Adrenal gland (tissue), 12 donors: ENCODE measurements around the gene NME4. TPM values are rescaled to one million over a fixed set of nuclear protein-coding genes. Genes with fewer than 3 reads are reported as not detected.
"Not testable (repeated sequence)": the region's sequence is repeated elsewhere in the genome, so short reads cannot be mapped to it uniquely, and the experiment has no call there.

Experiments
- DNase-seq, 7 donors: peaks; one replicate each; pipeline ENCODE4 v3.0.0-alpha.2; 2019 to 2020
- H3K27ac ChIP-seq, 5 donors: fragments of 200-600 bp; sonication (generic) in 4 of 5; 1 replicate in 3 of 5; 2 replicates in 2 of 5; pipeline versions ENCODE4 v1.5.1 to v1.8.0; 2016 to 2020; ENCODE audit warnings: mild to moderate bottlenecking in 1 of 5
- H3K27me3 ChIP-seq: fragments of 200-600 bp; 2 replicates; pipeline ENCODE4 v1.8.0; 2021
- H3K36me3 ChIP-seq, 2 donors: fragments of 200-600 bp; replicated peaks in 1 of 2; 1 replicate in 1 of 2; 2 replicates in 1 of 2; pipeline versions ENCODE4 v1.5.1 to v1.8.0; 2018 to 2022
- H3K4me1 ChIP-seq, 2 donors: fragments of 200-600 bp; replicated peaks in 1 of 2; 1 replicate in 1 of 2; 2 replicates in 1 of 2; pipeline versions ENCODE4 v1.5.1 to v1.8.0; 2018 to 2021
- H3K4me3 ChIP-seq, 4 donors: fragments of 200-600 bp; sonication (generic) in 3 of 4; one replicate each; pipeline ENCODE4 v1.5.1; 2016 to 2018
- H3K9me3 ChIP-seq, 3 donors: fragments of 200-600 bp; sonication (generic) in 1 of 3; replicated peaks in 1 of 3; 1 replicate in 2 of 3; 2 replicates in 1 of 3; pipeline versions ENCODE4 v1.5.1 to v1.8.0; 2016 to 2021
- CTCF ChIP-seq, 6 experiments: fragments of 450-650 bp in 4 of 6; fragments of 200-600 bp in 2 of 6; sonication (generic) in 1 of 6; IDR thresholded peaks; 1 replicate in 5 of 6; 2 replicates in 1 of 6; pipeline versions ENCODE4 v1.5.1 to v1.8.0; 2016 to 2021; ENCODE audit warnings: antibody characterized with exemption in 6 of 6, mild to moderate bottlenecking in 2 of 6, moderate library complexity in 1 of 6
- POLR2A ChIP-seq, 2 donors: fragments of 450-650 bp; IDR thresholded peaks; one replicate each; pipeline ENCODE4 v1.6.1; 2017; ENCODE audit warnings: antibody characterized with exemption in 2 of 2, mild to moderate bottlenecking in 2 of 2, moderate library complexity in 1 of 2
- WGBS, 4 donors: extraction: QIAGEN DNeasy Blood & Tissue Kit in 2 of 4; methylation state at CpG; one replicate each; pipeline versions ENCODE4 v1.1.5 to v1.1.7; 2013 to 2017; 5-methylcytosine and 5-hydroxymethylcytosine counted together
- intact Hi-C, 2 donors: fragments of 100-400 bp; cut with DNase I; formaldehyde crosslinking; loops; one replicate each; pipeline versions ENCODE4 v1.14.1 to v1.15.0; 2022 to 2023
- polyA plus RNA-seq, 3 donors: library from polyadenylated mRNA; stranded (reverse); fragments of 200-250 nt in 2 of 3; fragments of 350-450 nt in 1 of 3; fragmentation: Illumina TruSeq in 1 of 3; extraction: RNeasy Lipid Tissue Mini Kit (QIAGEN cat#74804) in 1 of 3; gene quantifications; one replicate each; pipeline ENCODE4 v1.2.3, GENCODE V29; 2013 to 2014
- total RNA-seq, 9 donors: library from RNA; depleted of rRNA in 4 of 9; stranded (reverse); fragments of >200 nt in 4 of 9; fragments of 120-200 nt in 1 of 9; fragmentation: NEBNext Ultra II Directional in 1 of 9; extraction: Animal tissue kit (Norgen Biotek cat#: 25700) in 1 of 9; gene quantifications; one replicate each; pipeline versions ENCODE4 v1.1.0 to v1.2.4, GENCODE V29; 2013 to 2023
- donor health status: healthy with polysubstance abuse.
- donor health status: Bipolar disorder and iron deficiency.
- donor health status: DM: yes; HTN: yes; CAD: no.
- donor health status: DM: no; HTN: no; CAD: no.
- donor health status: DM: no; HTN: no; CAD: no.
- donor health status: DM: yes; HTN: yes; CAD: no.

The NME4 gene
- total and polyA plus RNA-seq, 12 donors: 67.8 to 492 (median 169) TPM

DNA sequence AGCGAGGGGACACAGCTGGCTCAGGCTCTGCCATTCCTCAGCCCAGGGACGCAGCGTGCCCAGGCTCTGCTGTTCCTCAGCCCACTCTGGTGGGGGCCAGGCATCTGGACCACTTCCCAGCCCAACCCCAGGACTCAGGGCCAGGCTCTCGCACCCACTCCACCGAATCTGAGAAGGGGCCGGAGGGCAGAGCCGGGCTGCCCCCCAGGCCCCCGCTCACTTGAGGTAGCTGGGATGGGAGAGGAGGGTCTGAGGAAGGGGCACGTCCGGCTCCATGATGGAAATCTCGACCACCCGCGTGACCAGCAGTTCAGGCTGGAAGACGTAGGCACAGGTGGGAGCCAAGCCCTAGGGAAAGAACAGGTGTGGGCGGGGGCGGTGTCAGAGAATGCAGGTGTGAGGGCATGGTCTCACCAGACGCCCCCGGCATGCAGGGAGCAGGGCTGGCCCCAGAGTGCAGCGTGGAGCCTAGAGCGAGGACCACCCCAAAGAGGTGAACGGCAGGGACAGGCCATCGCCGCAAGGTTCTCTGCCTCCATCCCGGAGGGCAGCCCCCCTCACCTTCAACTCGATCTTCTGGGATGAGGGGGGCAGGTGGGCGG is 20.1 kb upstream of the NME4 start:
- 93 to 97% (median 95%) methylated on average over 14 to 26 of the region's 26 CpGs for WGBS, 4 donors
- peaks cover 7 to 16% of the 10 kb centered on the region in 2 donors for H3K4me1 ChIP-seq
- DNase-seq: no peak
- no peak overlapping the region for H3K4me3 ChIP-seq
- H3K9me3 ChIP-seq: no peaks in the 10 kb centered on the region
- no peak for TF ChIP-seq CTCF (IDR thresholded peaks at IDR 0.05)
- no peak for TF ChIP-seq POLR2A (IDR thresholded peaks at IDR 0.05)
- H3K27me3 ChIP-seq: no peaks in the 10 kb centered on the region
- no peak overlapping the region for H3K27ac ChIP-seq
- intact Hi-C loops: no loop called here
- H3K36me3 ChIP-seq: peaks cover 0 to 51% of the 10 kb centered on the region in 2 donors

DNA sequence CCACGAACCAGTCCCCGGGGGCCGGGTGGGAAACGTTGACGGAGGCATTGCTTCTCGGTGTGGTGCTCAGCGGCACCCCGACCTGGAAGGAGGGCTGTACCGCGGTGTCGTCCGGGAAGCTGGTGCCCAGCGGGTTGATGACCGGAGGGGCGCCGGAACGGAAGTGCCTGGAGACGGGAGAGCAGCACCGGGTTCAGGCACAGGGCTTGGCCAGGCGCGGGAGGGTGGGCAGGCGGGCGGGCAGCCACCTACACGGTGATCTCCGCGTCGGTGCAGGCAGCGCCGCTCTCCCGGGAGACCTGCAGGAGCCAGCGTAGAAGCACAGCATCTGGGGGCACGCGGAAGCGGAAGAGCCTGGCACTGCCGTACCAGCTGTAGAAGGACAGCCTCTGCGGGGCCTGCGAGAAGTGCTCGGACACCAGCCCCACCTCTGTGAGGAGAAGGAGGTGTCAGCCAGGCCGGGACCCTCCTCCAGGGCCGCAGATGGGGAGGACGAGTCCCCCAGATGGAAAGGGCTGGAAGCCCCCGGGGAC is 19.5 kb upstream of the NME4 start:
- intact Hi-C loops: no loop called here
- Histone ChIP-seq H3K27me3 (no peaks in the 10 kb centered on the region), H3K4me3 (no peak overlapping the region), H3K9me3 (no peaks in the 10 kb centered on the region), H3K4me1 (peaks cover 7 to 18% of the 10 kb centered on the region in 2 donors), H3K36me3 (peaks cover 0 to 46% of the 10 kb centered on the region in 2 donors), H3K27ac (no peak overlapping the region)
- WGBS, 4 donors: 75 to 93% (median 90%) methylated on average over 11 to 42 of the region's 42 CpGs
- no peak for DNase-seq
- TF ChIP-seq CTCF (IDR thresholded peaks at IDR 0.05) (no peak), POLR2A (IDR thresholded peaks at IDR 0.05) (no peak)

GRCh38 chr16:378113-378820 is 18.7 kb upstream of the NME4 start:
- H3K9me3 ChIP-seq, intact Hi-C loops: not testable (repeated sequence)

DNA sequence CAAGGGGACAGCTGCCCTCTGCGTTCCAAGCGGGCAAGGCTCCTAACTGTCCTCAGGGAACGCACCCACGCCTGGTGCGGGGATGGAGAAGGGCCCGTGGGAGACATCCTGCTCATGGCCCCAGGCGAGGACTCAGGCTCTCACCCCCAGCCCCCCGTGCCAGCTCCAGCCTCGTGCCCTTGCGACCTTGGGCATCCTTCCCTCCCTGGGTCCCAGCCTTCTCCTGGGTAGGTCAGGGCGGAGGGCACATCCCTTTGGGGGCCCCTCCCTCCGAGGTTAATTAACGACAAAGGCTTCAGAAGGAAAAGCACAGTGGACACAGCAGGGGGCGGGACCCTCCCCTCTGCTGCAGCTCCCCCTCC is 18.2 kb upstream of the NME4 start:
- no peaks in the 10 kb centered on the region for H3K9me3 ChIP-seq
- no peak for DNase-seq
- peaks cover 14 to 31% of the 10 kb centered on the region in 2 donors for H3K4me1 ChIP-seq
- WGBS, 4 donors: 67 to 86% (median 72%) methylated on average over 5 to 14 of the region's 14 CpGs
- H3K27me3 ChIP-seq: no peaks in the 10 kb centered on the region
- intact Hi-C loops: no loop called here
- TF ChIP-seq POLR2A (IDR thresholded peaks at IDR 0.05) (no peak), CTCF (IDR thresholded peaks at IDR 0.05) (no peak)
- peaks cover 0 to 35% of the 10 kb centered on the region in 2 donors for H3K36me3 ChIP-seq
- no peak overlapping the region for H3K27ac ChIP-seq
- no peak overlapping the region for H3K4me3 ChIP-seq

More at GRCh38 chr16:378113-378820, 18.7 kb upstream of the NME4 start:
- Histone ChIP-seq H3K36me3 (peaks cover 0 to 40% of the 10 kb centered on the region in 2 donors), H3K4me1 (peaks cover 11 to 26% of the 10 kb centered on the region in 2 donors)
- 90 to 94% (median 93%) methylated on average over 15 to 36 of the region's 36 CpGs for WGBS, 4 donors
- H3K4me3 ChIP-seq, DNase-seq, H3K27me3 ChIP-seq, H3K27ac ChIP-seq: not testable (repeated sequence)
